Osteocyte (in vitro differentiated cells): ENCODE data around the gene ISG20. TPM values are rescaled to one million over a fixed set of nuclear protein-coding genes. Genes with fewer than 3 reads are reported as not detected.

Experiments
- DNase-seq: peaks from one replicate; pipeline ENCODE4 v3.0.0; 2021; ENCODE audit warnings: mixed read lengths; ENCODE audit not compliant: unreplicated experiment; ENCODE audit errors: extremely low spot score
- H3K27ac Mint-ChIP-seq: one replicate; pipeline ENCODE4 v1.8.0; 2021; ENCODE audit warnings: mild to moderate bottlenecking, mixed read lengths; ENCODE audit not compliant: unreplicated experiment
- H3K27me3 Mint-ChIP-seq: one replicate; pipeline ENCODE4 v1.8.0; 2021; ENCODE audit warnings: mixed read lengths; ENCODE audit not compliant: unreplicated experiment
- H3K36me3 Mint-ChIP-seq: one replicate; pipeline ENCODE4 v1.8.0; 2021; ENCODE audit warnings: mixed read lengths; ENCODE audit not compliant: unreplicated experiment
- H3K4me1 Mint-ChIP-seq: one replicate; pipeline ENCODE4 v1.8.0; 2021; ENCODE audit warnings: mixed read lengths; ENCODE audit not compliant: unreplicated experiment
- H3K4me3 Mint-ChIP-seq: one replicate; pipeline ENCODE4 v1.8.0; 2021; ENCODE audit warnings: mild to moderate bottlenecking, moderate library complexity, mixed read lengths; ENCODE audit not compliant: unreplicated experiment
- H3K9me3 Mint-ChIP-seq: one replicate; pipeline ENCODE4 v1.8.0; 2021; ENCODE audit warnings: mixed read lengths; ENCODE audit not compliant: unreplicated experiment
- CTCF ChIP-seq: fragments of 200-600 bp; sonication (generic); IDR thresholded peaks from 2 replicates; pipeline ENCODE4 v1.5.0; 2021; ENCODE audit warnings: antibody characterized with exemption, mild to moderate bottlenecking, moderate library complexity
- total RNA-seq: library from RNA; stranded (reverse); gene quantifications from 2 replicates; pipeline ENCODE4 v1.2.1, GENCODE V29; 2021

The ISG20 gene
- total RNA-seq, 1 donor from 2014 or later, result 10.2 TPM

- peaks cover 21% of the 10 kb centered on the region for H3K27me3 Mint-ChIP-seq
- H3K27ac Mint-ChIP-seq, result no peak overlapping the region
- H3K36me3 Mint-ChIP-seq, result no peaks in the 10 kb centered on the region
- H3K4me3 Mint-ChIP-seq, result no peak overlapping the region
- H3K4me1 Mint-ChIP-seq, result no peaks in the 10 kb centered on the region
- TF ChIP-seq CTCF, result no peak
- no peak for DNase-seq
- H3K9me3 Mint-ChIP-seq, result no peaks in the 10 kb centered on the region
These were observed 49.6 kb downstream of the ISG20 start for GRCh38 chr15:88688394-88688933.

- Mint-ChIP-seq H3K36me3 (no peaks in the 10 kb centered on the region), H3K4me1 (no peaks in the 10 kb centered on the region), H3K27me3 (peaks cover 21% of the 10 kb centered on the region), H3K4me3 (no peak overlapping the region), H3K9me3 (no peaks in the 10 kb centered on the region), H3K27ac (no peak overlapping the region)
- no peak for DNase-seq
- TF ChIP-seq CTCF, result no peak
These were observed 51.5 kb downstream of the ISG20 start for GRCh38 chr15:88690331-88690730.

- Mint-ChIP-seq H3K4me3 (no peak overlapping the region), H3K27me3 (peaks cover 16% of the 10 kb centered on the region), H3K36me3 (no peaks in the 10 kb centered on the region), H3K27ac (no peak overlapping the region), H3K4me1 (no peaks in the 10 kb centered on the region), H3K9me3 (no peaks in the 10 kb centered on the region)
- no peak for DNase-seq
- TF ChIP-seq CTCF, result no peak
These were observed 54.4 kb downstream of the ISG20 start for GRCh38 chr15:88693191-88693590.

- H3K27ac Mint-ChIP-seq, result no peak overlapping the region
- no peaks in the 10 kb centered on the region for H3K4me1 Mint-ChIP-seq
- DNase-seq, result no peak
- no peaks in the 10 kb centered on the region for H3K36me3 Mint-ChIP-seq
- no peak overlapping the region for H3K4me3 Mint-ChIP-seq
- H3K9me3 Mint-ChIP-seq, result no peaks in the 10 kb centered on the region
- H3K27me3 Mint-ChIP-seq, result peaks cover 16% of the 10 kb centered on the region
- no peak for TF ChIP-seq CTCF
These were observed 56.3 kb downstream of the ISG20 start for GRCh38 chr15:88695101-88695500.

DNA sequence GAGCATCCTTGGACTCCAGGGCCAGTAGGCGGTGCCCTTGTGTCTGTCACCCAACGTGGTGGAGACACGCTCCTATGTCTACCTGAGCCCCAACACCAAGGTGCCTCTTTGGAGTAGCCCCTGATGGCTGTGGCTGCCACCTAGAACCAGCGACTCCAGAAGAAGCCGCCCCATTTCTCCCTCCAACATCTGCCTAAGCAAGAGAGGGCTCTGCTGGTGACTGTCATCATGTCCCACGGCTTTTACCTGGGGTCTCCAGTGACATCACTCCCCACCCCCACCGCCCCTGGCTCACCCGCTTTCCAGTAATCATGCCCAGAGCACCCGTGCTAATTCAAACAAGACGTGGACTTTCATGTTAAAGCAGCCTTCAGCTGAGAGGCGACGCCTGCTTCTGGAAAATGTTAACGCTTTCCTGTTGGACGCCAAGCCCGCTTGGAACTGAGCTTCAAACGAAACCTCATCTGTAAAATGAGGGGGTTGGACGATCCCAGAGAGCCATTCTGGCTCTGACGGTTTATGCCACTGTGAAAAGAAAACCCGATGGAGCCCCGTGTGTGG, 57.0 kb downstream of the ISG20 start:
- no peak for TF ChIP-seq CTCF
- no peak overlapping the region for H3K27ac Mint-ChIP-seq
- H3K4me3 Mint-ChIP-seq, result no peak overlapping the region
- DNase-seq, result no peak
- H3K36me3 Mint-ChIP-seq, result no peaks in the 10 kb centered on the region
- H3K27me3 Mint-ChIP-seq, result peaks cover 16% of the 10 kb centered on the region
- H3K9me3 Mint-ChIP-seq, result no peaks in the 10 kb centered on the region
- H3K4me1 Mint-ChIP-seq, result no peaks in the 10 kb centered on the region
